GM23338 (cell line): ENCODE results near the gene ADPRHL1.
"Not testable (repeated sequence)": the region's sequence is repeated elsewhere in the genome, so short reads cannot be mapped to it uniquely, and the experiment has no call there.

Experiments used
- CREB1 ChIP-seq: fragments of 250-450 bp; sonication (Bioruptor Pico); IDR thresholded peaks from 2 replicates; pipeline ENCODE4 v1.5.0; 2020; ENCODE audit warnings: low read depth, mild to moderate bottlenecking, moderate library complexity
- CTCF ChIP-seq, 2 experiments: fragments of 200-600 bp in 1 of 2; sonication (generic) in 1 of 2; conservative IDR thresholded peaks; 2 replicates each; pipeline versions ENCODE4 v1.5.1 to v1.6.1; 2016 to 2017; ENCODE audit warnings: antibody characterized with exemption in 2 of 2, low read depth in 2 of 2, mild to moderate bottlenecking in 2 of 2, moderate library complexity in 1 of 2
- EZH2 ChIP-seq: fragments of 200-600 bp; sonication (generic); IDR thresholded peaks from one replicate; pipeline ENCODE4 v1.8.0; 2017; ENCODE audit warnings: antibody characterized with exemption, mild to moderate bottlenecking, low read depth; ENCODE audit not compliant: unreplicated experiment
- EZH2phosphoT487 ChIP-seq: fragments of 200-600 bp; sonication (generic); IDR thresholded peaks from one replicate; pipeline ENCODE4 v1.8.1; 2018; ENCODE audit warnings: antibody characterized with exemption; ENCODE audit not compliant: unreplicated experiment
- JUNB ChIP-seq: IDR thresholded peaks from one replicate; pipeline ENCODE4 v1.6.1; 2016; ENCODE audit warnings: antibody characterized with exemption; ENCODE audit not compliant: unreplicated experiment
- NANOG ChIP-seq: IDR thresholded peaks from 2 replicates; pipeline ENCODE4 v1.6.1; 2016; ENCODE audit warnings: antibody characterized with exemption, borderline replicate concordance
- POLR2AphosphoS5 ChIP-seq: IDR thresholded peaks from 2 replicates; pipeline ENCODE4 v1.6.1; 2016; ENCODE audit warnings: antibody characterized with exemption, low read depth
- STAT1 ChIP-seq: IDR thresholded peaks from one replicate; pipeline ENCODE4 v1.6.1; 2016; ENCODE audit warnings: antibody characterized with exemption; ENCODE audit not compliant: unreplicated experiment
- ZNF114 ChIP-seq: fragments of 250-450 bp; sonication (Bioruptor Pico); IDR thresholded peaks from 2 replicates; pipeline ENCODE4 v1.5.0; 2020; ENCODE audit warnings: mild to moderate bottlenecking, moderate library complexity
- ZNF331 ChIP-seq: fragments of 250-450 bp; sonication (Bioruptor Pico); IDR thresholded peaks from 2 replicates; pipeline ENCODE4 v1.5.0; 2020; ENCODE audit warnings: low read depth, mild to moderate bottlenecking, moderate library complexity
- ZNF462 ChIP-seq: fragments of 250-450 bp; sonication (Bioruptor Pico); IDR thresholded peaks from 2 replicates; pipeline ENCODE4 v1.5.0; 2020; ENCODE audit warnings: mild to moderate bottlenecking, moderate library complexity
- TF ChIP-seq, protein P1 (sequence below): IDR thresholded peaks from one replicate; pipeline ENCODE4 v1.6.1; 2018; ENCODE audit warnings: antibody characterized with exemption; ENCODE audit not compliant: unreplicated experiment
- TF ChIP-seq, protein P2 (sequence below): IDR thresholded peaks from 2 replicates; pipeline ENCODE4 v1.6.1; 2016; ENCODE audit warnings: antibody characterized with exemption

- not testable (repeated sequence) for TF ChIP-seq CTCF (conservative IDR thresholded peaks at IDR 0.05; ENCODE audit: low read depth in 2 of 2); POLR2AphosphoS5; EZH2phosphoT487; EZH2; ZNF114 (CRISPR knock-in tag); JUNB; STAT1; CREB1 (CRISPR knock-in tag); ZNF462 (CRISPR knock-in tag); ZNF331 (CRISPR knock-in tag); NANOG
- TF ChIP-seq, protein P1, sequence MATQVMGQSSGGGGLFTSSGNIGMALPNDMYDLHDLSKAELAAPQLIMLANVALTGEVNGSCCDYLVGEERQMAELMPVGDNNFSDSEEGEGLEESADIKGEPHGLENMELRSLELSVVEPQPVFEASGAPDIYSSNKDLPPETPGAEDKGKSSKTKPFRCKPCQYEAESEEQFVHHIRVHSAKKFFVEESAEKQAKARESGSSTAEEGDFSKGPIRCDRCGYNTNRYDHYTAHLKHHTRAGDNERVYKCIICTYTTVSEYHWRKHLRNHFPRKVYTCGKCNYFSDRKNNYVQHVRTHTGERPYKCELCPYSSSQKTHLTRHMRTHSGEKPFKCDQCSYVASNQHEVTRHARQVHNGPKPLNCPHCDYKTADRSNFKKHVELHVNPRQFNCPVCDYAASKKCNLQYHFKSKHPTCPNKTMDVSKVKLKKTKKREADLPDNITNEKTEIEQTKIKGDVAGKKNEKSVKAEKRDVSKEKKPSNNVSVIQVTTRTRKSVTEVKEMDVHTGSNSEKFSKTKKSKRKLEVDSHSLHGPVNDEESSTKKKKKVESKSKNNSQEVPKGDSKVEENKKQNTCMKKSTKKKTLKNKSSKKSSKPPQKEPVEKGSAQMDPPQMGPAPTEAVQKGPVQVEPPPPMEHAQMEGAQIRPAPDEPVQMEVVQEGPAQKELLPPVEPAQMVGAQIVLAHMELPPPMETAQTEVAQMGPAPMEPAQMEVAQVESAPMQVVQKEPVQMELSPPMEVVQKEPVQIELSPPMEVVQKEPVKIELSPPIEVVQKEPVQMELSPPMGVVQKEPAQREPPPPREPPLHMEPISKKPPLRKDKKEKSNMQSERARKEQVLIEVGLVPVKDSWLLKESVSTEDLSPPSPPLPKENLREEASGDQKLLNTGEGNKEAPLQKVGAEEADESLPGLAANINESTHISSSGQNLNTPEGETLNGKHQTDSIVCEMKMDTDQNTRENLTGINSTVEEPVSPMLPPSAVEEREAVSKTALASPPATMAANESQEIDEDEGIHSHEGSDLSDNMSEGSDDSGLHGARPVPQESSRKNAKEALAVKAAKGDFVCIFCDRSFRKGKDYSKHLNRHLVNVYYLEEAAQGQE = not testable (repeated sequence)
- TF ChIP-seq, protein P2, sequence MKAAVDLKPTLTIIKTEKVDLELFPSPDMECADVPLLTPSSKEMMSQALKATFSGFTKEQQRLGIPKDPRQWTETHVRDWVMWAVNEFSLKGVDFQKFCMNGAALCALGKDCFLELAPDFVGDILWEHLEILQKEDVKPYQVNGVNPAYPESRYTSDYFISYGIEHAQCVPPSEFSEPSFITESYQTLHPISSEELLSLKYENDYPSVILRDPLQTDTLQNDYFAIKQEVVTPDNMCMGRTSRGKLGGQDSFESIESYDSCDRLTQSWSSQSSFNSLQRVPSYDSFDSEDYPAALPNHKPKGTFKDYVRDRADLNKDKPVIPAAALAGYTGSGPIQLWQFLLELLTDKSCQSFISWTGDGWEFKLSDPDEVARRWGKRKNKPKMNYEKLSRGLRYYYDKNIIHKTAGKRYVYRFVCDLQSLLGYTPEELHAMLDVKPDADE = not testable (repeated sequence)
Measured at GRCh38 chr13:113368353-113368752, 84.9 kb downstream of the ADPRHL1 start.
